Left ventricle myocardium inferior (tissue), 1 donor: Measurements from ENCODE around the gene CCT7. TPM values are rescaled to one million over a fixed set of nuclear protein-coding genes. Genes with fewer than 3 reads are reported as not detected.

ENCODE experiments used
- DNase-seq: peaks from one replicate; pipeline ENCODE4 v3.0.0-alpha.2; 2020
- H3K27ac ChIP-seq: fragments of 200-600 bp; replicated peaks from 2 replicates; pipeline ENCODE4 v1.8.0; 2021
- H3K27me3 ChIP-seq: fragments of 200-600 bp; 2 replicates; pipeline ENCODE4 v1.8.0; 2021; ENCODE audit warnings: low read depth
- H3K36me3 ChIP-seq: fragments of 200-600 bp; 2 replicates; pipeline ENCODE4 v1.8.0; 2021
- H3K4me1 ChIP-seq: fragments of 200-600 bp; 2 replicates; pipeline ENCODE4 v1.8.0; 2021
- H3K4me3 ChIP-seq: fragments of 200-600 bp; 2 replicates; pipeline ENCODE4 v1.8.0; 2021; ENCODE audit warnings: mild to moderate bottlenecking, moderate library complexity
- H3K9me3 ChIP-seq: fragments of 200-600 bp; replicated peaks from 2 replicates; pipeline ENCODE4 v1.8.0; 2021
- intact Hi-C: fragments of 100-400 bp; cut with micrococcal nuclease; formaldehyde crosslinking; loops from one replicate; pipeline ENCODE4 v1.11.0; 2022
- total RNA-seq: library from RNA; stranded (reverse); fragmentation: NEBNext Ultra II Directional; extraction: Animal tissue kit (Norgen Biotek cat#: 25700); gene quantifications from one replicate; pipeline ENCODE4 v1.2.1, GENCODE V29; 2021
- TF ChIP-seq, protein P1 (sequence below): fragments of 200-600 bp; IDR thresholded peaks from 2 replicates; pipeline ENCODE4 v1.8.0; 2021; ENCODE audit warnings: antibody characterized with exemption, mild to moderate bottlenecking, borderline replicate concordance
- donor health status: DM: no; HTN: yes; CAD: no; lungs with severe emphysema.

CCT7 gene
- total RNA-seq, 1 donor from 2014 or later: 197 TPM

GRCh38 chr2:73217160-73217559 lies 16.9 kb upstream of the CCT7 start:
- Histone ChIP-seq H3K4me1 (peaks cover 38% of the 10 kb centered on the region), H3K27me3 (no peaks in the 10 kb centered on the region), H3K4me3 (no peak overlapping the region), H3K9me3 (no peaks in the 10 kb centered on the region), H3K36me3 (peaks cover 24% of the 10 kb centered on the region), H3K27ac (no peak overlapping the region)
- intact Hi-C loops: no loop called here
- no peak for DNase-seq
- TF ChIP-seq, protein P1, sequence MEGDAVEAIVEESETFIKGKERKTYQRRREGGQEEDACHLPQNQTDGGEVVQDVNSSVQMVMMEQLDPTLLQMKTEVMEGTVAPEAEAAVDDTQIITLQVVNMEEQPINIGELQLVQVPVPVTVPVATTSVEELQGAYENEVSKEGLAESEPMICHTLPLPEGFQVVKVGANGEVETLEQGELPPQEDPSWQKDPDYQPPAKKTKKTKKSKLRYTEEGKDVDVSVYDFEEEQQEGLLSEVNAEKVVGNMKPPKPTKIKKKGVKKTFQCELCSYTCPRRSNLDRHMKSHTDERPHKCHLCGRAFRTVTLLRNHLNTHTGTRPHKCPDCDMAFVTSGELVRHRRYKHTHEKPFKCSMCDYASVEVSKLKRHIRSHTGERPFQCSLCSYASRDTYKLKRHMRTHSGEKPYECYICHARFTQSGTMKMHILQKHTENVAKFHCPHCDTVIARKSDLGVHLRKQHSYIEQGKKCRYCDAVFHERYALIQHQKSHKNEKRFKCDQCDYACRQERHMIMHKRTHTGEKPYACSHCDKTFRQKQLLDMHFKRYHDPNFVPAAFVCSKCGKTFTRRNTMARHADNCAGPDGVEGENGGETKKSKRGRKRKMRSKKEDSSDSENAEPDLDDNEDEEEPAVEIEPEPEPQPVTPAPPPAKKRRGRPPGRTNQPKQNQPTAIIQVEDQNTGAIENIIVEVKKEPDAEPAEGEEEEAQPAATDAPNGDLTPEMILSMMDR: no peak

GRCh38 chr2:73217826-73218225 lies 16.3 kb upstream of the CCT7 start:
- DNase-seq: no peak
- intact Hi-C loops: no loop called here
- TF ChIP-seq, protein P1: no peak
- H3K4me3 ChIP-seq: no peak overlapping the region
- H3K4me1 ChIP-seq: peaks cover 38% of the 10 kb centered on the region
- peak overlapping the region; percentile 46 for H3K27ac ChIP-seq
- H3K27me3 ChIP-seq: no peaks in the 10 kb centered on the region
- H3K9me3 ChIP-seq: no peaks in the 10 kb centered on the region
- H3K36me3 ChIP-seq: peaks cover 31% of the 10 kb centered on the region

DNA sequence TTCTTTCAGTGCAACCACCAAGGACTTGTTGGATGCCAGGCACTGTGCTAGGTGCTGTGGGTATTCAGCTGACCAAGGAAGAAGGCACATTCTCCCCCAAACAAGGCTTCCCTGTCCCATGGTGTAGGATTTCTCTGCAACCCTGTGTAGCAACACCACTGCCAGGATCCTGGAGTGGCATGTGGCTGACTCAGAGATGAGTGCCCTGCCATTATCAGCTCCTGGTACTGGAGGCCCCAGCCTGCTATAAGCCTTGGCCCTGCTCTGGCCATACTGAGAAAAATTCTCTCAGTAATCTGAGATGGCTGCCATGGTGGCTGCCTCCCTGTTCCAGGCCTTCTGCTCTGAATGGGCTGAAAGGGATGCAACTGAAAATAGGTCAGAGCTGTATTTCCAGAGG lies 15.8 kb upstream of the CCT7 start:
- no peak overlapping the region for H3K4me3 ChIP-seq
- intact Hi-C loops: no loop called here
- peaks cover 35% of the 10 kb centered on the region for H3K36me3 ChIP-seq
- TF ChIP-seq, protein P1: no peak
- DNase-seq: no peak
- H3K27me3 ChIP-seq: no peaks in the 10 kb centered on the region
- no peaks in the 10 kb centered on the region for H3K9me3 ChIP-seq
- H3K27ac ChIP-seq: peak overlapping the region; percentile 46
- H3K4me1 ChIP-seq: peaks cover 36% of the 10 kb centered on the region

GRCh38 chr2:73223821-73224220 lies 10.3 kb upstream of the CCT7 start:
- Histone ChIP-seq H3K27me3 (no peaks in the 10 kb centered on the region), H3K4me1 (peaks cover 16% of the 10 kb centered on the region), H3K4me3 (no peak overlapping the region), H3K36me3 (peaks cover 76% of the 10 kb centered on the region), H3K9me3 (no peaks in the 10 kb centered on the region), H3K27ac (no peak overlapping the region)
- TF ChIP-seq, protein P1: no peak
- intact Hi-C loops: no loop called here
- no peak for DNase-seq

DNA sequence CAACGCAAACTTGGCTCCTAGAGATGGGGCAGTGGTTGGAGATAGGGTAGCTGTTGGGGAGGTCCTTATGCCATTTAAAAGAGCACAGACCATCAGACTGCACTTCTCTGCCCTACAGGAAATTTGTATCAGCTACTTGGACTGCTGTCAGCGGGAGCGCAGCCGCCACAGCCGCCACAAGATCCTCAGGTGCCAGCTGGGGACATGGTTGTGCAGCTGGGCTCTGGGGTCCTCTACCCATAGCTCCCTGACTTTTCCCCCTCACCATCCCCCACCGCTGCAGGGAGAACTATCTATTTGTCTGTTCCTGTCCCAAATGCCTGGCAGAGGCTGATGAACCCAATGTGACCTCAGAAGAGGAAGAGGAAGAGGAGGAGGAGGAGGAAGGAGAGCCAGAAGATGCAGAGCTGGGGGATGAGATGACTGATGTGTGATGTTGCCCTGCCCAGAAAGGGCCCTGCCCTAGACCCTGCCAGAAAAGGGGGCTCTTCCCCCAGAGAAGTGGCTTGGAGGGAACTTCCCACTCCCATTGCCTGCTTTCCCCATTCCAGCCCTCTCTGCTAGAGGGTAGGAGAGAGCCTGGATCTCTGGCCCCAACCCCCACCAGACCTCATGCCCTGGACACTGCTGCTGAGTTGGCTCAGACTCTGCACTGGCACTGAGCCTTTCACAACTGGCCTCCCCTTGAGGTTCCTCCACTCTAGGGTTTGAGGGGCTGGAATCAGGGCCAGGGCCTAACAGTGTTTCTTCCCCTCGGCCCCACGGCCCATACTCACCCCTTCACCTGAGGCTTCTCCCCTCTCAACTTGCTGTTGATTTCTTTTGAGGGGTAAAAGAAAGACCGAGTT lies 8.4 kb upstream of the CCT7 start:
- no peaks in the 10 kb centered on the region for H3K27me3 ChIP-seq
- no peak for DNase-seq
- intact Hi-C loops: no loop called here
- peaks cover 80% of the 10 kb centered on the region for H3K36me3 ChIP-seq
- no peak overlapping the region for H3K27ac ChIP-seq
- no peak overlapping the region for H3K4me3 ChIP-seq
- TF ChIP-seq, protein P1: no peak
- no peaks in the 10 kb centered on the region for H3K9me3 ChIP-seq
- peaks cover 14% of the 10 kb centered on the region for H3K4me1 ChIP-seq
